ENCODE results near the gene TMEM213.
A peak's percentile ranks its signal among the peaks of the same experiment; 100 is the strongest.

Gene TMEM213

GRCh38 chr7:138886501-138886917, 88.7 kb downstream of the TMEM213 start:
- H3K9me3 ChIP-seq (ENCODE audit: control insufficient read depth, low read length), result no peaks in the 10 kb centered on the region
- peaks cover 46% of the 10 kb centered on the region for H3K36me3 ChIP-seq (ENCODE audit: control insufficient read depth, insufficient read depth, low read length)
- no peak overlapping the region for H3K4me3 ChIP-seq (ENCODE audit: extremely low read depth, insufficient read depth, low read length, poor library complexity, severe bottlenecking)
- no peak overlapping the region for H3K27ac ChIP-seq (ENCODE audit: low read depth, low read length, severe bottlenecking)
- 82 to 100% methylated on average over 2 of the region's 4 CpGs for WGBS, 2 experiments (ENCODE audit: insufficient coverage in 2 of 2)
- no peaks in the 10 kb centered on the region for H3K4me1 ChIP-seq (ENCODE audit: control insufficient read depth, insufficient read depth, low read length, poor library complexity, severe bottlenecking)

- Histone ChIP-seq H3K36me3 (ENCODE audit: control insufficient read depth, insufficient read depth, low read length) (peaks cover 46% of the 10 kb centered on the region), H3K4me1 (ENCODE audit: control insufficient read depth, insufficient read depth, low read length, poor library complexity, severe bottlenecking) (no peaks in the 10 kb centered on the region), H3K4me3 (ENCODE audit: extremely low read depth, insufficient read depth, low read length, poor library complexity, severe bottlenecking) (no peak overlapping the region), H3K9me3 (ENCODE audit: control insufficient read depth, low read length) (no peaks in the 10 kb centered on the region), H3K27ac (ENCODE audit: low read depth, low read length, severe bottlenecking) (peak overlapping the region; percentile 8)
- WGBS, 2 experiments (ENCODE audit: insufficient coverage in 2 of 2), result 92 to 96% methylated on average over 3 to 5 of the region's 9 CpGs
These were observed 89.4 kb downstream of the TMEM213 start for GRCh38 chr7:138887085-138887710.
